Lung (tissue), 12 donors: ENCODE results near the gene SPACA1. TPM values are rescaled to one million over a fixed set of nuclear protein-coding genes. Genes with fewer than 3 reads are reported as not detected.

ENCODE experiments used
- ATAC-seq: fragments of 200-7000 bp; cut with Tn5 transposase; one replicate; pipeline ENCODE4 v1.9.1; 2020; ENCODE audit warnings: moderate number of reproducible peaks; ENCODE audit not compliant: insufficient read depth, low FRiP score
- DNase-seq, 3 donors: peaks; one replicate each; pipeline ENCODE4 v3.0.0-alpha.2; 2013 to 2017
- H3K27ac ChIP-seq, 2 donors: one replicate each; pipeline ENCODE4 v1.5.1; 2013; ENCODE audit warnings: mild to moderate bottlenecking in 2 of 2, moderate library complexity in 2 of 2, control low read depth in 1 of 2, inconsistent platforms in 1 of 2, low read depth in 1 of 2, low read length in 1 of 2
- H3K27me3 ChIP-seq, 3 donors: one replicate each; pipeline ENCODE4 v1.5.1; 2013; ENCODE audit warnings: low read length in 2 of 3; ENCODE audit not compliant: control insufficient read depth in 3 of 3, insufficient read depth in 3 of 3
- H3K36me3 ChIP-seq, 4 donors: one replicate each; pipeline ENCODE4 v1.5.1; 2013; ENCODE audit warnings: low read length in 4 of 4, mild to moderate bottlenecking in 1 of 4, moderate library complexity in 1 of 4; ENCODE audit not compliant: control insufficient read depth in 4 of 4, insufficient read depth in 4 of 4
- H3K4me1 ChIP-seq, 5 donors: one replicate each; pipeline ENCODE4 v1.5.1; 2013; ENCODE audit warnings: low read length in 5 of 5, mild to moderate bottlenecking in 2 of 5, moderate library complexity in 1 of 5; ENCODE audit not compliant: control insufficient read depth in 5 of 5, insufficient read depth in 5 of 5
- H3K4me3 ChIP-seq: one replicate; pipeline ENCODE4 v1.5.1; 2013; ENCODE audit warnings: mild to moderate bottlenecking, control low read depth, moderate library complexity
- H3K9ac ChIP-seq, 2 donors: one replicate each; pipeline ENCODE4 v1.5.1; 2013; ENCODE audit warnings: low read length in 2 of 2, control low read depth in 1 of 2; ENCODE audit not compliant: insufficient read depth in 1 of 2
- H3K9me3 ChIP-seq, 4 donors: one replicate each; pipeline ENCODE4 v1.5.1; 2013; ENCODE audit warnings: low read length in 3 of 4, mild to moderate bottlenecking in 1 of 4, moderate library complexity in 1 of 4; ENCODE audit not compliant: control insufficient read depth in 4 of 4, insufficient read depth in 3 of 4
- CTCF ChIP-seq: IDR thresholded peaks from 2 replicates; pipeline ENCODE4 v1.5.1; 2012; ENCODE audit warnings: mild to moderate bottlenecking; ENCODE audit errors: control extremely low read depth, extremely low read depth
- WGBS, 2 donors: extraction: QIAGEN DNeasy Blood & Tissue Kit; methylation state at CpG; one replicate each; pipeline ENCODE4 v1.1.7; 2013; 5-methylcytosine and 5-hydroxymethylcytosine counted together
- polyA plus RNA-seq, 2 donors: library from polyadenylated mRNA; stranded (reverse); fragments of 200-250 nt; gene quantifications; one replicate each; pipeline ENCODE4 v1.2.1, GENCODE V29; 2013
- total RNA-seq, 2 donors: library from RNA; depleted of rRNA in 1 of 2; stranded (reverse); fragments of >200 nt in 1 of 2; gene quantifications; one replicate each; pipeline ENCODE4 v1.2.1, GENCODE V29; 2014 to 2021
- donor health status: control.
- donor health status: control.
- donor health status: Bipolar disorder and iron deficiency.
- donor health status: healthy.
- donor health status: DM: yes; HTN: yes; CAD: no.

The SPACA1 gene
- total and polyA plus RNA-seq, 4 donors: not detected

DNA sequence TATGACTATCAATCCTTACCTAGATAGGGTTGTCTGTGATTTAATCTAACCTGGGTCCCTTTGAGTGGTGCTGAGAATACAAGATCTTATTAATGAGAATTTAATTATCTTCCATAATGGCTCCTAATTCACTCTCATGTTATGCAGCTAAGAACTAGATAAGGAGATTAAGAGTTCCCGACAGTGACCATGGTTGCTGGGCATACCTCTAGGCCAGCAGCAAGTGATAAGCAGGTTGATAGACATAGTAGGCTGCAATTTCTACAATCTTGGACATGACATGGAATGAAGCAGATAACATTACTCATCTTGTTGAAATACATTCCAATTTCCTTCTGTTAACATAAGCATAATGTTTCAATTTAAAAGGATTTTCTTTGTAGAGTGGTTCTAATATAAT is 27.1 kb downstream of the SPACA1 start:
- H3K27me3 ChIP-seq: no peaks in the 10 kb centered on the region
- ATAC-seq (no peak), DNase-seq (no peak)
- H3K27ac ChIP-seq: no peak overlapping the region
- no peak overlapping the region for H3K4me3 ChIP-seq
- no peak overlapping the region for H3K9ac ChIP-seq
- TF ChIP-seq CTCF: no peak
- H3K9me3 ChIP-seq: no peaks in the 10 kb centered on the region
- no peaks in the 10 kb centered on the region for H3K36me3 ChIP-seq
- WGBS, 2 donors: 70 to 89% methylated on average over 1 of the region's 1 CpG
- H3K4me1 ChIP-seq: no peaks in the 10 kb centered on the region

DNA sequence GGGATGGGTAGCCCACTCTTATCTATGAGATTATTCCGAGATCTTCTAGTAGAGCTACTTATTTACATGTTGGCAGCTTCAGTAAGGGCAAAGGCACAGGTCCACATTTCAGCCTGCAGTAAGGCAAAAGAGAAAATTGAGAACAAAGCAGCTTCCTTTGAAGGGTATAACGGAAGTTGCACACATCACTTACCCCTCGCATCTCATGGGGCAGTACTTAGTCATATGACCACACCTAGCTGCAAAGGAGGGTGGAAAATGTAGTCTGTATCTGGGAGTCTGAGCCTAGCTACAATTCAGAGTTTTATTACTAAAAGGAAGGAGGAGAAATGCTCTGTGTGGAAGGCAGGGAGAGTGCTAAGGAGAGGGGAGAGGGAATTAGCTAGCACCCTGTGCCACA is 29.7 kb downstream of the SPACA1 start:
- Histone ChIP-seq H3K27ac (no peak overlapping the region), H3K36me3 (no peaks in the 10 kb centered on the region), H3K9ac (no peak overlapping the region), H3K4me3 (no peak overlapping the region), H3K9me3 (peaks cover 0 to 3% (median 0%) of the 10 kb centered on the region in 4 donors), H3K4me1 (no peaks in the 10 kb centered on the region), H3K27me3 (no peaks in the 10 kb centered on the region)
- ATAC-seq (no peak), DNase-seq (no peak)
- WGBS, 2 donors: 84% methylated on average over 3 of the region's 3 CpGs
- TF ChIP-seq CTCF: no peak

DNA sequence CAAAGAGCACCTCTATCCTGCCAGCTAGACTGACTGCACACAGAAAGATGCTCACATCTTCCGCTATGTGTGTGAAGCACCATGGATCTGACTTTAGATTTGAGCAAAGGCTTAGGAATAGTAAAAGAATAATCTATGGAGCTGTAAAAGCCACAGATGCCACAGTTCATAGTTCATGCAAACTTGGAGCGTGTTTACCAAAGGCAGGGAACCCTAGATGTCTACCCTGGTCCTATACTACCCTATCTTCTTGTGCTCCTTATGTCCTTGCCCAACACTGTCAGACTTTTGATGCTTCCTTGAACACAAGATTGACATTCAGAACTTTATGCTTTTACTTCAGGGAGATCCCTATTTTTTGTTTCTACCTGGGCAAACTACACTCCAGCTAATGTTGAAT is 39.2 kb downstream of the SPACA1 start:
- DNase-seq (no peak), ATAC-seq (no peak)
- H3K9ac ChIP-seq: no peak overlapping the region
- no peak overlapping the region for H3K27ac ChIP-seq
- 93 to 99% methylated on average over 2 of the region's 2 CpGs for WGBS, 2 donors
- no peaks in the 10 kb centered on the region for H3K4me1 ChIP-seq
- H3K4me3 ChIP-seq: no peak overlapping the region
- TF ChIP-seq CTCF: no peak
- peaks cover 0 to 3% (median 0%) of the 10 kb centered on the region in 4 donors for H3K9me3 ChIP-seq
- H3K36me3 ChIP-seq: no peaks in the 10 kb centered on the region
- no peaks in the 10 kb centered on the region for H3K27me3 ChIP-seq

- WGBS, 2 donors: 56 to 57% methylated on average over 2 of the region's 2 CpGs
Observed at GRCh38 chr6:88089708-88090107, 42.1 kb downstream of the SPACA1 start.

More at GRCh38 chr6:88089708-88090107, 42.1 kb downstream of the SPACA1 start:
- Histone ChIP-seq H3K9me3 (no peaks in the 10 kb centered on the region), H3K4me3 (no peak overlapping the region), H3K36me3 (no peaks in the 10 kb centered on the region), H3K4me1 (no peaks in the 10 kb centered on the region), H3K9ac (no peak overlapping the region), H3K27me3 (no peaks in the 10 kb centered on the region), H3K27ac (no peak overlapping the region)
- DNase-seq (no peak), ATAC-seq (no peak)
- TF ChIP-seq CTCF: no peak
